PC-3 (cell line): ENCODE measurements around the gene P2RX1. TPM values are rescaled to one million over a fixed set of nuclear protein-coding genes. Genes with fewer than 3 reads are reported as not detected.

Source experiments
- ATAC-seq: fragments of 200-7000 bp; cut with Tn5 transposase; 2 replicates; pipeline ENCODE4 v1.9.1; 2020; ENCODE audit warnings: mild to moderate bottlenecking, moderate library complexity
- BruUV-seq: library from RNA; stranded (reverse); fragments of 400-500 nt; replicated peaks from 2 replicates; lab custom pipeline; 2021; lab: Mats Ljungman, UMichigan
- CTCF ChIA-PET: fragments of 300-600 bp; sonication (Branson Sonifier 250); formaldehyde crosslinking; loops from one replicate; lab custom pipeline; 2022; ENCODE audit warnings: antibody characterized with exemption; lab: Charles Lee
- POLR2A ChIA-PET: fragments of 300-600 bp; sonication (Branson Sonifier 250); formaldehyde crosslinking; loops from one replicate; lab custom pipeline; 2022; ENCODE audit warnings: antibody characterized with exemption; ENCODE audit not compliant: unreplicated experiment; lab: Charles Lee
- DNase-seq: peaks from one replicate; pipeline ENCODE4 v3.0.0-alpha.2; 2015
- H2AFZ ChIP-seq: fragments of 300-600 bp; sonication (generic); 2 replicates; pipeline ENCODE4 v1.6.0; 2016; ENCODE audit warnings: antibody characterized with exemption, low read length
- H3F3A ChIP-seq: fragments of 300-600 bp; sonication (generic); one replicate; pipeline ENCODE4 v1.6.0; 2017; ENCODE audit warnings: antibody characterized with exemption, low read length, control low read depth, mild to moderate bottlenecking; ENCODE audit not compliant: unreplicated experiment
- H3K27ac ChIP-seq: fragments of 300-600 bp; sonication (generic); 2 replicates; pipeline ENCODE4 v1.5.1; 2016; ENCODE audit warnings: mild to moderate bottlenecking, low read length
- H3K27me3 ChIP-seq: fragments of 300-600 bp; sonication (generic); 2 replicates; pipeline ENCODE4 v1.6.1; 2016; ENCODE audit warnings: low read length, mixed read lengths
- H3K36me3 ChIP-seq: fragments of 300-600 bp; sonication (generic); 2 replicates; pipeline ENCODE4 v1.6.1; 2016; ENCODE audit warnings: low read depth, mixed run types, low read length, mixed read lengths
- H3K4me1 ChIP-seq: fragments of 300-600 bp; sonication (generic); 2 replicates; pipeline ENCODE4 v1.5.1; 2016; ENCODE audit warnings: low read length; ENCODE audit not compliant: insufficient read depth
- H3K4me2 ChIP-seq: fragments of 300-600 bp; sonication (generic); 2 replicates; pipeline ENCODE4 v1.6.0; 2016; ENCODE audit warnings: low read length
- H3K4me3 ChIP-seq: fragments of 300-600 bp; sonication (generic); 2 replicates; pipeline ENCODE4 v1.5.1; 2016; ENCODE audit warnings: mild to moderate bottlenecking, low read length, mixed read lengths
- H3K79me2 ChIP-seq: fragments of 300-600 bp; sonication (generic); 2 replicates; pipeline ENCODE4 v1.6.1; 2017; ENCODE audit warnings: low read length, mixed read lengths
- H3K9ac ChIP-seq: fragments of 300-600 bp; sonication (generic); 2 replicates; pipeline ENCODE4 v1.6.0; 2016; ENCODE audit warnings: mild to moderate bottlenecking, low read length
- H3K9me2 ChIP-seq: fragments of 300-600 bp; sonication (generic); replicated peaks from 2 replicates; pipeline ENCODE4 v1.6.1; 2016; ENCODE audit warnings: mixed run types, low read length, mixed read lengths
- H3K9me3 ChIP-seq: fragments of 300-600 bp; sonication (generic); 2 replicates; pipeline ENCODE4 v1.6.1; 2016; ENCODE audit warnings: low read length, mixed read lengths
- H4K20me1 ChIP-seq: fragments of 300-600 bp; sonication (generic); 2 replicates; pipeline ENCODE4 v1.6.1; 2016; ENCODE audit warnings: low read length, mixed read lengths
- EZH2 ChIP-seq: fragments of 300-600 bp; sonication (generic); IDR thresholded peaks from one replicate; pipeline ENCODE4 v1.6.1; 2017; ENCODE audit warnings: antibody characterized with exemption, mild to moderate bottlenecking, low read length; ENCODE audit not compliant: unreplicated experiment
- EZH2phosphoT487 ChIP-seq: fragments of 300-600 bp; sonication (generic); IDR thresholded peaks from 2 replicates; pipeline ENCODE4 v1.6.1; 2018; ENCODE audit warnings: mild to moderate bottlenecking, antibody characterized with exemption, low read length, borderline replicate concordance
- intact Hi-C: fragments of 100-400 bp; cut with micrococcal nuclease; formaldehyde crosslinking; loops from 2 replicates; pipeline ENCODE4 v1.9.0; 2023
- total RNA-seq: library from RNA; depleted of rRNA; stranded (reverse); fragments of >200 nt; gene quantifications from 2 replicates; pipeline ENCODE4 v1.2.3, GENCODE V29; 2014
- TF ChIP-seq, protein P1 (sequence below): fragments of 300-600 bp; sonication (generic); conservative IDR thresholded peaks from 2 replicates; pipeline ENCODE4 v1.5.1; 2017; ENCODE audit warnings: antibody characterized with exemption, low read depth, mild to moderate bottlenecking, low read length

Gene P2RX1
- total RNA-seq, 1 experiment from 2014 or later, result not detected

DNA sequence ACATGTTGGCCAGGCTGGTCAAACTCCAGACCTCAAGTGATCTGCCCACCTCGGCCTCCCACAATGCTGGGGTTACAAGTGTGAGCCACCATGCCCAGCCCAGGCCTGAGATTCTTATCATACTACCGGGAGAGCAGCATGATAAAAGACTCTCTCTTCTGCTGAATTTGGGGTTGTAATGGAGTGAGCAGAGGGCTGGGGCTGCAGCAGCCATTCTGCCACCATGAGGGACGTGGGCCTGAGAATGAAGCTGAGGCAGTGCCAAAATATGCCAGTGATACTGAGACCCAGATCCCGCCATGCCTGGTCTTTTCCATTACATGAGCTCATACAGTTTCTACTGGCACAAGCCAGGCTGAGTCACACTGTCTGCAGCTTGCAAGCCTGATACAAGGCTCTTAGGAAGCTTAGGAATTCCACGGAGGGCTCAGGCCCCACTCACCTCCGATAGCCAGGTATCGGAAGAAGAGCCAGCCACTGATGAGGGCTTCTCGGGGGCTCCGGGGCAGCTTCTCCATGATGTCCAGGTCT, 19.6 kb upstream of the P2RX1 start:
- intact Hi-C loops, result loop anchor here (1.0 to 2.0 kb wide), 2 partner anchors 69 to 137 kb away; no protein-coding TSS in a partner anchor
- ChIA-PET POLR2A (interaction anchor here (0.6 kb wide), 1 partner anchor 932 kb away, joined by 8 read pairs; no protein-coding TSS in a partner anchor), CTCF (no interaction called here)
- Histone ChIP-seq H3K27me3 (no peaks in the 10 kb centered on the region), H3K4me1 (no peaks in the 10 kb centered on the region), H3K9ac (no peak overlapping the region), H3K4me3 (no peak overlapping the region), H3K9me3 (no peaks in the 10 kb centered on the region), H2AFZ (no peak overlapping the region), H3K27ac (no peak overlapping the region), H3K79me2 (no peaks in the 10 kb centered on the region), H3K9me2 (no peaks in the 10 kb centered on the region), H4K20me1 (no peaks in the 10 kb centered on the region), H3K36me3 (no peaks in the 10 kb centered on the region), H3K4me2 (no peak overlapping the region), H3F3A (no peaks in the 10 kb centered on the region)
- ATAC-seq (peak; percentile 60), DNase-seq (peak; percentile 33)
- BruUV-seq, result no TSS peak
- TF ChIP-seq EZH2phosphoT487, result no peak
- TF ChIP-seq, protein P1, sequence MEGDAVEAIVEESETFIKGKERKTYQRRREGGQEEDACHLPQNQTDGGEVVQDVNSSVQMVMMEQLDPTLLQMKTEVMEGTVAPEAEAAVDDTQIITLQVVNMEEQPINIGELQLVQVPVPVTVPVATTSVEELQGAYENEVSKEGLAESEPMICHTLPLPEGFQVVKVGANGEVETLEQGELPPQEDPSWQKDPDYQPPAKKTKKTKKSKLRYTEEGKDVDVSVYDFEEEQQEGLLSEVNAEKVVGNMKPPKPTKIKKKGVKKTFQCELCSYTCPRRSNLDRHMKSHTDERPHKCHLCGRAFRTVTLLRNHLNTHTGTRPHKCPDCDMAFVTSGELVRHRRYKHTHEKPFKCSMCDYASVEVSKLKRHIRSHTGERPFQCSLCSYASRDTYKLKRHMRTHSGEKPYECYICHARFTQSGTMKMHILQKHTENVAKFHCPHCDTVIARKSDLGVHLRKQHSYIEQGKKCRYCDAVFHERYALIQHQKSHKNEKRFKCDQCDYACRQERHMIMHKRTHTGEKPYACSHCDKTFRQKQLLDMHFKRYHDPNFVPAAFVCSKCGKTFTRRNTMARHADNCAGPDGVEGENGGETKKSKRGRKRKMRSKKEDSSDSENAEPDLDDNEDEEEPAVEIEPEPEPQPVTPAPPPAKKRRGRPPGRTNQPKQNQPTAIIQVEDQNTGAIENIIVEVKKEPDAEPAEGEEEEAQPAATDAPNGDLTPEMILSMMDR, result no peak
- TF ChIP-seq EZH2, result no peak

DNA sequence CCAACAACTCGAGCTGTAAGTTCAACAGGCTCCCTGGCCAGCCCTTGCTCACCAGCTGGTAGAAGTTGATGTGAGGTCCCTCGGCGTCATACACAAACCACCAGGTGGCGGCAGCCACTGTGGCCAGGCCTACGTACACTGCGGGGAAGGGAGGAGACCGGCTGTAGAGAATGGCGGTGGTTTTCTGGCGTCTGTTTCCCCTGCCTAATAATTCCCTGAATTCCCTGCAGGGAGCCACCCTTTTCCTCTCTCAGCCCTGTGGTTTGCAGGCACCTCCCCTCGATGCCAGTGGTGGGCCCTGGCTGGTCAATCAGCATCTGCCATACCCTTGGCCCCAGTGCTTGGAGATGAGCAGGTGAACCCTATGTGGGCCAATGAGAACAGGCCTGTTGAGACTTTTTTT, 18.9 kb upstream of the P2RX1 start:
- H3K4me3 ChIP-seq, result no peak overlapping the region
- H3K4me2 ChIP-seq, result no peak overlapping the region
- H3K9me2 ChIP-seq, result no peaks in the 10 kb centered on the region
- H3K36me3 ChIP-seq, result no peaks in the 10 kb centered on the region
- ATAC-seq (peak; percentile 99), DNase-seq (peak; percentile 77)
- intact Hi-C loops, result loop anchor here (1.0 to 2.0 kb wide), 2 partner anchors 70 to 138 kb away; no protein-coding TSS in a partner anchor
- no peaks in the 10 kb centered on the region for H3F3A ChIP-seq
- H3K27ac ChIP-seq, result no peak overlapping the region
- no peaks in the 10 kb centered on the region for H4K20me1 ChIP-seq
- ChIA-PET CTCF (interaction anchor here (0.5 to 0.6 kb wide), 3 partner anchors 21 to 674 kb away, joined by 3 to 4 read pairs (median 3); no protein-coding TSS in a partner anchor), POLR2A (no interaction called here)
- BruUV-seq, result no TSS peak
- no peaks in the 10 kb centered on the region for H3K27me3 ChIP-seq
- H3K79me2 ChIP-seq, result no peaks in the 10 kb centered on the region
- no peaks in the 10 kb centered on the region for H3K4me1 ChIP-seq
- H3K9me3 ChIP-seq, result no peaks in the 10 kb centered on the region
- 0 out of 2 replicates have a peak overlapping the region, but pooled peaks have one; percentile 35 for H2AFZ ChIP-seq
- TF ChIP-seq, protein P1, result peak; percentile 74
- TF ChIP-seq EZH2phosphoT487 (no peak), EZH2 (no peak)
- no peak overlapping the region for H3K9ac ChIP-seq

DNA sequence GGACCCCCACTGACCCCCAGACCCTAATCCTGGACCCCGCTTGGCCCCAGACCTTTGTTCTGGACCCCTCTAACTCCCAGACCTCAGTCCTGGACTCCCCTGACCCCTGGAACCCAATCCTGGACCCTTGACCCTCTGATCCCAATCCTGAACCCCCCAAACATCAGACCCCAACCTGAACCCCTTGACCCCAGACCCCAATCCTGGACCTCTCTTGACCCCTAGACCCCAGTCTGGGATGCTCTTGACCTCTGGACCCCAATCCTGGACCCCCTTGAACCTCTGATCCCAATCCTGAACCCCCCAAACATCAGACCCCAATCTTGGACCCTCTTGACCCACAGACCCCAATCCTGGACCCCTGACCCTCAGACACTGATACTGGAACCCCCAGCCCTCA, 13.5 kb upstream of the P2RX1 start:
- BruUV-seq, result no TSS peak
- TF ChIP-seq, protein P1, result no peak
- TF ChIP-seq EZH2phosphoT487 (no peak), EZH2 (no peak)

More for the DNA sequence above, 13.5 kb upstream of the P2RX1 start:
- Histone ChIP-seq H3K9me3 (no peaks in the 10 kb centered on the region), H3K79me2 (no peaks in the 10 kb centered on the region), H3F3A (no peaks in the 10 kb centered on the region), H3K4me2 (no peak overlapping the region), H3K27me3 (no peaks in the 10 kb centered on the region), H3K9ac (no peak overlapping the region), H3K9me2 (no peaks in the 10 kb centered on the region), H2AFZ (no peak overlapping the region), H4K20me1 (no peaks in the 10 kb centered on the region), H3K4me1 (no peaks in the 10 kb centered on the region), H3K4me3 (no peak overlapping the region), H3K36me3 (no peaks in the 10 kb centered on the region), H3K27ac (no peak overlapping the region)
- CTCF ChIA-PET, result no interaction called here
- POLR2A ChIA-PET, result no interaction called here
- intact Hi-C loops, result no loop called here
- no peak for DNase-seq
- no peak for ATAC-seq
